ENCODE measurements around the gene MYO7A. TPM values are rescaled to one million over a fixed set of nuclear protein-coding genes. Genes with fewer than 3 reads are reported as not detected.

MYO7A gene
- polyA plus RNA-seq, 1 donor (not counting 4 experiments of a cell fraction or from before 2014, with no cell fraction given): 0.75 TPM

DNA sequence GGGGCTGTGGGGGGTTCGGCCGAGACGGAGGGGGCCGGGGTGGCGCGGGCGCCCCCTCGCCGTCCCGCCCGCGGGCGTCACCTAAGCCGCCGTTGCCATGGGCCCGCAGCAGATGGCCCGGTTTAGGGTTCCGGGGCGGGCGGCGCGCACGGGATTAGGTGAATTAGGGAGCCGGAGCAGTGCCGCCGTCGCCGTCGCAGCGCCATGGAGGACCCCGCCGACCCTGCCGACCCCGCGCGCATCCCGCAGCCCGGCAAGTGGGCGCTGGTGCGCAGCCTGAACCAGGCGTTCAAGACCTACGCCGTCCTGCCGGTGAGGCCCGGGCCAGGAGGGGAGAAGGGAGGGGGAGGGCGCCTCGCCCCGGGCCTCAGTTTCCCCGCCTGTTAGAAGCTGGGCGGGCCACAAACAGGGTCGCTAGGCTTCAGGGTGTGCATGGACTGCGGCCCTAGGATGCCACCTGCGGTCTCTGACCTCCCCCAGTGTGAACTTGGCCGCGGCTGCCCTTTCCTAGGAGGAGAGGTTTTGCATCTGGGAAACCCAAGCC, 10.1 kb downstream of the MYO7A start:
- Histone ChIP-seq H2AFZ (ENCODE audit: control insufficient read depth, low read length) (no peak overlapping the region), H3K36me3 (ENCODE audit: control insufficient read depth in 2 of 2, extremely low read depth in 1 of 2, insufficient read depth in 2 of 2, low read length in 2 of 2) (no peaks in the 10 kb centered on the region), H3K4me2 (ENCODE audit: control insufficient read depth, extremely low read depth, insufficient read depth, low read depth, low read length) (no peak overlapping the region), H3K4me3 (ENCODE audit: control insufficient read depth in 2 of 3, extremely low read depth in 1 of 3, insufficient read depth in 2 of 3, low read depth in 1 of 3, low read length in 3 of 3) (no peak overlapping the region), H4K20me1 (ENCODE audit: control insufficient read depth, extremely low read depth, insufficient read depth, low read length) (no peaks in the 10 kb centered on the region), H3K4me1 (ENCODE audit: control insufficient read depth, extremely low read depth, insufficient read depth, low read length) (no peaks in the 10 kb centered on the region), H3K9ac (ENCODE audit: control insufficient read depth, extremely low read depth, insufficient read depth, low read length) (no peak overlapping the region), H3K9me3 (ENCODE audit: control insufficient read depth, low read depth, low read length) (no peaks in the 10 kb centered on the region), H3K27ac (ENCODE audit: control insufficient read depth, insufficient read depth, low read length) (no peak overlapping the region), H3K27me3 (ENCODE audit: control insufficient read depth, extremely low read depth, insufficient read depth, low read length) (peaks cover 23% of the 10 kb centered on the region), H3K9me1 (ENCODE audit: control insufficient read depth, extremely low read depth, insufficient read depth, low read length) (no peaks in the 10 kb centered on the region), H3K79me2 (ENCODE audit: control insufficient read depth, insufficient read depth, low read length) (no peaks in the 10 kb centered on the region)
- TF ChIP-seq EZH2 (IDR thresholded peaks at IDR 0.05; ENCODE audit: low read length): no peak
- TF ChIP-seq, protein P1, sequence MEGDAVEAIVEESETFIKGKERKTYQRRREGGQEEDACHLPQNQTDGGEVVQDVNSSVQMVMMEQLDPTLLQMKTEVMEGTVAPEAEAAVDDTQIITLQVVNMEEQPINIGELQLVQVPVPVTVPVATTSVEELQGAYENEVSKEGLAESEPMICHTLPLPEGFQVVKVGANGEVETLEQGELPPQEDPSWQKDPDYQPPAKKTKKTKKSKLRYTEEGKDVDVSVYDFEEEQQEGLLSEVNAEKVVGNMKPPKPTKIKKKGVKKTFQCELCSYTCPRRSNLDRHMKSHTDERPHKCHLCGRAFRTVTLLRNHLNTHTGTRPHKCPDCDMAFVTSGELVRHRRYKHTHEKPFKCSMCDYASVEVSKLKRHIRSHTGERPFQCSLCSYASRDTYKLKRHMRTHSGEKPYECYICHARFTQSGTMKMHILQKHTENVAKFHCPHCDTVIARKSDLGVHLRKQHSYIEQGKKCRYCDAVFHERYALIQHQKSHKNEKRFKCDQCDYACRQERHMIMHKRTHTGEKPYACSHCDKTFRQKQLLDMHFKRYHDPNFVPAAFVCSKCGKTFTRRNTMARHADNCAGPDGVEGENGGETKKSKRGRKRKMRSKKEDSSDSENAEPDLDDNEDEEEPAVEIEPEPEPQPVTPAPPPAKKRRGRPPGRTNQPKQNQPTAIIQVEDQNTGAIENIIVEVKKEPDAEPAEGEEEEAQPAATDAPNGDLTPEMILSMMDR (optimal IDR thresholded peaks at IDR 0.05 in 1 of 3, IDR thresholded peaks at IDR 0.05 in 1 of 3, conservative IDR thresholded peaks at IDR 0.05 in 1 of 3; ENCODE audit: extremely low read depth in 1 of 3, insufficient read depth in 2 of 3, low read length in 3 of 3): no peak
- DNase-seq (ENCODE audit: low read depth, low spot score): no peak
- dilution Hi-C loops (cut with MboI; ENCODE audit: extremely low pct_ligation_motif_present, low sequenced_read_pairs): no loop called here
- no peak for FAIRE-seq

DNA sequence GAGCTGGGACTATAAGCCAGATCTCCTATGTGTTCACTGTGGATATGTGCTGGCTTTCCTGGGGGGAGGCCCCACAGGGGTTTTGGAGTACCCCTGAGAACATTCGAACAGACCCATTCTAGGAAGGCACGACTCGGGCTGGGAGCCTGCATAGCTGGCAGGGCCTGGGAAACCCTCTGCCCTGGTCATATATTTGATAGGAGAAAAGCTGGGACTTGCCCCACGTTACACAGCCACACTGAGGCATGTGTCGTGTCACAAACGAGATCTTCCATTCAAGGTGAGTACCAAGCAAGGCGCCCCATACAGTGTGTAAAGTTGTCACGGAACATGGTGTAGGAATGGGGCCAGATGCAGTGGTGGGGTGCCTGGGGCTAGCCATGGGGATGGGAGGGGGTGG, 11.2 kb downstream of the MYO7A start:
- dilution Hi-C loops (cut with MboI; ENCODE audit: extremely low pct_ligation_motif_present, low sequenced_read_pairs): no loop called here
- Histone ChIP-seq H3K9me3 (ENCODE audit: control insufficient read depth, low read depth, low read length) (no peaks in the 10 kb centered on the region), H2AFZ (ENCODE audit: control insufficient read depth, low read length) (no peak overlapping the region), H3K36me3 (ENCODE audit: control insufficient read depth in 2 of 2, extremely low read depth in 1 of 2, insufficient read depth in 2 of 2, low read length in 2 of 2) (no peaks in the 10 kb centered on the region), H3K79me2 (ENCODE audit: control insufficient read depth, insufficient read depth, low read length) (no peaks in the 10 kb centered on the region), H4K20me1 (ENCODE audit: control insufficient read depth, extremely low read depth, insufficient read depth, low read length) (no peaks in the 10 kb centered on the region), H3K27ac (ENCODE audit: control insufficient read depth, insufficient read depth, low read length) (no peak overlapping the region), H3K27me3 (ENCODE audit: control insufficient read depth, extremely low read depth, insufficient read depth, low read length) (peaks cover 23% of the 10 kb centered on the region), H3K4me3 (ENCODE audit: control insufficient read depth in 2 of 3, extremely low read depth in 1 of 3, insufficient read depth in 2 of 3, low read depth in 1 of 3, low read length in 3 of 3) (no peak overlapping the region), H3K4me2 (ENCODE audit: control insufficient read depth, extremely low read depth, insufficient read depth, low read depth, low read length) (no peak overlapping the region), H3K9ac (ENCODE audit: control insufficient read depth, extremely low read depth, insufficient read depth, low read length) (no peak overlapping the region), H3K4me1 (ENCODE audit: control insufficient read depth, extremely low read depth, insufficient read depth, low read length) (no peaks in the 10 kb centered on the region), H3K9me1 (ENCODE audit: control insufficient read depth, extremely low read depth, insufficient read depth, low read length) (no peaks in the 10 kb centered on the region)
- TF ChIP-seq, protein P1 (optimal IDR thresholded peaks at IDR 0.05 in 1 of 3, IDR thresholded peaks at IDR 0.05 in 1 of 3, conservative IDR thresholded peaks at IDR 0.05 in 1 of 3; ENCODE audit: extremely low read depth in 1 of 3, insufficient read depth in 2 of 3, low read length in 3 of 3): no peak
- no peak for TF ChIP-seq EZH2 (IDR thresholded peaks at IDR 0.05; ENCODE audit: low read length)
- FAIRE-seq: no peak
- no peak for DNase-seq (ENCODE audit: low read depth, low spot score)

All from keratinocyte (primary cell).